Astrocyte (in vitro differentiated cells and primary cell): ENCODE results near the gene JAK3. TPM values are rescaled to one million over a fixed set of nuclear protein-coding genes. Genes with fewer than 3 reads are reported as not detected.
"Not testable (repeated sequence)": the region's sequence is repeated elsewhere in the genome, so short reads cannot be mapped to it uniquely, and the experiment has no call there.

Source experiments
- DNase-seq: peaks from one replicate; pipeline ENCODE4 v3.0.0-alpha.2; 2010; ENCODE audit warnings: low read depth
- FAIRE-seq: peaks from 2 replicates; lab custom pipeline; 2011; peaks lifted over from hg19 to GRCh38; lab: Jason Lieb, UNC
- H2AFZ ChIP-seq: 2 replicates; pipeline ENCODE4 v1.6.0; 2012; ENCODE audit warnings: low read depth, low read length, inconsistent platforms
- H3K27ac ChIP-seq: 2 replicates; pipeline ENCODE4 v1.5.1; 2011; ENCODE audit warnings: low read depth, low read length, inconsistent platforms
- H3K27me3 ChIP-seq: 2 replicates; pipeline ENCODE4 v1.6.0; 2011; ENCODE audit warnings: low read length, inconsistent platforms; ENCODE audit not compliant: insufficient read depth
- H3K36me3 ChIP-seq: 2 replicates; pipeline ENCODE4 v1.5.1; 2011; ENCODE audit warnings: low read length, inconsistent platforms; ENCODE audit not compliant: insufficient read depth
- H3K4me1 ChIP-seq: 2 replicates; pipeline ENCODE4 v1.5.1; 2011; ENCODE audit warnings: low read length, inconsistent platforms; ENCODE audit not compliant: insufficient read depth
- H3K4me2 ChIP-seq: 2 replicates; pipeline ENCODE4 v1.6.0; 2012; ENCODE audit warnings: low read length, inconsistent platforms
- H3K4me3 ChIP-seq: 2 replicates; pipeline ENCODE4 v1.5.1; 2011; ENCODE audit warnings: low read depth, mild to moderate bottlenecking, low read length, inconsistent platforms; ENCODE audit not compliant: insufficient read depth
- H3K79me2 ChIP-seq: 2 replicates; pipeline ENCODE4 v1.6.0; 2012; ENCODE audit warnings: mild to moderate bottlenecking, low read length, inconsistent platforms; ENCODE audit not compliant: insufficient read depth
- H3K9ac ChIP-seq: 2 replicates; pipeline ENCODE4 v1.6.0; 2012; ENCODE audit warnings: mild to moderate bottlenecking, low read length, inconsistent platforms
- H3K9me3 ChIP-seq: 2 replicates; pipeline ENCODE4 v1.5.1; 2012; ENCODE audit warnings: low read depth, mild to moderate bottlenecking, low read length, inconsistent platforms; ENCODE audit not compliant: insufficient read depth
- H4K20me1 ChIP-seq: 2 replicates; pipeline ENCODE4 v1.6.0; 2012; ENCODE audit warnings: low read length, inconsistent platforms; ENCODE audit not compliant: insufficient read depth
- H3K27ac Mint-ChIP-seq: one replicate; pipeline ENCODE4 v1.8.0; 2021; ENCODE audit warnings: mild to moderate bottlenecking, mixed read lengths; ENCODE audit not compliant: unreplicated experiment
- H3K27me3 Mint-ChIP-seq: one replicate; pipeline ENCODE4 v1.8.0; 2021; ENCODE audit warnings: low read depth, mixed read lengths; ENCODE audit not compliant: unreplicated experiment
- H3K36me3 Mint-ChIP-seq: one replicate; pipeline ENCODE4 v1.8.0; 2021; ENCODE audit warnings: low read depth, mixed read lengths; ENCODE audit not compliant: unreplicated experiment
- H3K4me1 Mint-ChIP-seq: one replicate; pipeline ENCODE4 v1.8.0; 2021; ENCODE audit warnings: low read depth, mixed read lengths; ENCODE audit not compliant: unreplicated experiment
- H3K4me3 Mint-ChIP-seq: one replicate; pipeline ENCODE4 v1.8.0; 2021; ENCODE audit warnings: mild to moderate bottlenecking, moderate library complexity, mixed read lengths; ENCODE audit not compliant: unreplicated experiment
- H3K9me3 Mint-ChIP-seq: one replicate; pipeline ENCODE4 v1.8.0; 2021; ENCODE audit warnings: mild to moderate bottlenecking, mixed read lengths; ENCODE audit not compliant: unreplicated experiment
- CTCF ChIP-seq: IDR thresholded peaks from 2 replicates; pipeline ENCODE4 v1.5.1; 2011; ENCODE audit warnings: low read depth, mild to moderate bottlenecking, inconsistent platforms, low read length, moderate library complexity; ENCODE audit not compliant: insufficient read depth
- EZH2 ChIP-seq: IDR thresholded peaks from 2 replicates; pipeline ENCODE4 v1.6.1; 2012; ENCODE audit warnings: mild to moderate bottlenecking, low read length, inconsistent platforms; ENCODE audit not compliant: insufficient read depth
- total RNA-seq: library from RNA; stranded (reverse); gene quantifications from 2 replicates; pipeline ENCODE4 v1.2.1, GENCODE V29; 2021

Gene JAK3
- total RNA-seq, 1 donor from 2014 or later: 1.00 TPM

- no peaks in the 10 kb centered on the region for H4K20me1 ChIP-seq
- no peaks in the 10 kb centered on the region for H3K9me3 ChIP-seq
- no peaks in the 10 kb centered on the region for H3K36me3 Mint-ChIP-seq
- TF ChIP-seq EZH2 (no peak), CTCF (peak; percentile 68)
- no peak overlapping the region for H3K9ac ChIP-seq
- peaks cover 4% of the 10 kb centered on the region for H3K27me3 Mint-ChIP-seq
- H3K27me3 ChIP-seq: no peaks in the 10 kb centered on the region
- H3K4me3 ChIP-seq: no peak overlapping the region
- no peaks in the 10 kb centered on the region for H3K4me1 Mint-ChIP-seq
- no peak overlapping the region for H3K4me3 Mint-ChIP-seq
- H3K36me3 ChIP-seq: no peaks in the 10 kb centered on the region
- H3K4me1 ChIP-seq: no peaks in the 10 kb centered on the region
- no peaks in the 10 kb centered on the region for H3K79me2 ChIP-seq
- H3K4me2 ChIP-seq: no peak overlapping the region
- no peak overlapping the region for H3K27ac ChIP-seq
- no peak overlapping the region for H3K27ac Mint-ChIP-seq
- peaks cover 7% of the 10 kb centered on the region for H3K9me3 Mint-ChIP-seq
- FAIRE-seq: no peak
- DNase-seq: no peak
- peak overlapping the region; percentile 43 for H2AFZ ChIP-seq
Measured at GRCh38 chr19:17784201-17785008, 63.4 kb downstream of the JAK3 start.

- H3K36me3 ChIP-seq, H3K9me3 Mint-ChIP-seq, H3K27ac ChIP-seq, DNase-seq, H3K27ac Mint-ChIP-seq, H3K9ac ChIP-seq, H4K20me1 ChIP-seq, H3K36me3 Mint-ChIP-seq, H3K4me2 ChIP-seq, H3K27me3 ChIP-seq, H3K79me2 ChIP-seq, FAIRE-seq, H2AFZ ChIP-seq, H3K4me3 Mint-ChIP-seq, H3K27me3 Mint-ChIP-seq, H3K9me3 ChIP-seq, H3K4me1 ChIP-seq, H3K4me3 ChIP-seq, H3K4me1 Mint-ChIP-seq: not testable (repeated sequence)
Measured at GRCh38 chr19:17783721-17784120, 64.1 kb downstream of the JAK3 start.

- no peak overlapping the region for H3K9ac ChIP-seq
- Mint-ChIP-seq H3K9me3 (peaks cover 5% of the 10 kb centered on the region), H3K4me3 (no peak overlapping the region), H3K36me3 (no peaks in the 10 kb centered on the region), H3K27ac (no peak overlapping the region), H3K27me3 (peaks cover 15% of the 10 kb centered on the region), H3K4me1 (no peaks in the 10 kb centered on the region)
- H2AFZ ChIP-seq: no peak overlapping the region
- no peaks in the 10 kb centered on the region for H4K20me1 ChIP-seq
- no peak overlapping the region for H3K4me2 ChIP-seq
- no peak overlapping the region for H3K27ac ChIP-seq
- FAIRE-seq: no peak
- no peak for DNase-seq
- H3K4me3 ChIP-seq: no peak overlapping the region
- H3K4me1 ChIP-seq: no peaks in the 10 kb centered on the region
- H3K27me3 ChIP-seq: no peaks in the 10 kb centered on the region
- no peak for TF ChIP-seq EZH2
- TF ChIP-seq CTCF: no peak
- no peaks in the 10 kb centered on the region for H3K36me3 ChIP-seq
- H3K79me2 ChIP-seq: no peaks in the 10 kb centered on the region
- no peaks in the 10 kb centered on the region for H3K9me3 ChIP-seq
Measured at GRCh38 chr19:17780781-17781180, 67.0 kb downstream of the JAK3 start.
